GM12892 (cell line): Measurements from ENCODE around the gene RAB6A.
"Not testable (repeated sequence)": the region's sequence is repeated elsewhere in the genome, so short reads cannot be mapped to it uniquely, and the experiment has no call there.

Experiments
- DNase-seq: peaks from one replicate; pipeline ENCODE4 v3.0.0; 2011; ENCODE audit not compliant: insufficient read length
- FAIRE-seq: peaks from 2 replicates; lab custom pipeline; 2011; peaks lifted over from hg19 to GRCh38; lab: Jason Lieb, UNC
- POLR2A ChIP-seq: IDR thresholded peaks from 2 replicates; pipeline ENCODE4 v1.6.1; 2011; ENCODE audit warnings: low read depth, low read length, control low read depth
- POLR2AphosphoS5 ChIP-seq: IDR thresholded peaks from 2 replicates; pipeline ENCODE4 v1.6.1; 2011; ENCODE audit warnings: low read depth, low read length, control low read depth
- TAF1 ChIP-seq: IDR thresholded peaks from 2 replicates; pipeline ENCODE4 v1.6.1; 2011; ENCODE audit warnings: low read depth, mild to moderate bottlenecking, control low read depth, low read length, borderline replicate concordance

RAB6A gene

GRCh38 chr11:73747762-73748161, 13.1 kb downstream of the RAB6A start:
- DNase-seq (no peak), FAIRE-seq (no peak)
- no peak for TF ChIP-seq TAF1
- TF ChIP-seq POLR2A: no peak
- no peak for TF ChIP-seq POLR2AphosphoS5

DNA sequence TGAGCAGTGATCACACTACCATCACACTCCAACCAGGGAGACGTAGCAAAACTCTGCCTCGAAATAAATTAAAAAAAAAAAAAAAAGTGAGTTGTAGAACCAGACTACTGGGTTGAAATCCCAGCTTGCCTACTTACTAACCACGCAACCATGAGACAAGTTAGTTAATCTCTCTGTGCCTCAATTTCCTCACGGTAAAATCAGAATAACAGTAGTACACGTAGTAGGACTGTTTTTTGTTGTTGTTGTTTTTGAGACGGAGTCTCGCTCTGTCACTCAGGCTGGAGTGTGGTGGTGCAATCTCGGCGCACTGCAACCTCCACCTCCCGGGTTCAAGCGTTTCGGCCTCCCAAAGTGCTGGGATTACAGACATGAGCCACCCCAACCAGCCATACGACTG, 14.2 kb downstream of the RAB6A start:
- DNase-seq: no peak
- FAIRE-seq: no peak
- TF ChIP-seq TAF1 (no peak), POLR2AphosphoS5 (no peak), POLR2A (no peak)

DNA sequence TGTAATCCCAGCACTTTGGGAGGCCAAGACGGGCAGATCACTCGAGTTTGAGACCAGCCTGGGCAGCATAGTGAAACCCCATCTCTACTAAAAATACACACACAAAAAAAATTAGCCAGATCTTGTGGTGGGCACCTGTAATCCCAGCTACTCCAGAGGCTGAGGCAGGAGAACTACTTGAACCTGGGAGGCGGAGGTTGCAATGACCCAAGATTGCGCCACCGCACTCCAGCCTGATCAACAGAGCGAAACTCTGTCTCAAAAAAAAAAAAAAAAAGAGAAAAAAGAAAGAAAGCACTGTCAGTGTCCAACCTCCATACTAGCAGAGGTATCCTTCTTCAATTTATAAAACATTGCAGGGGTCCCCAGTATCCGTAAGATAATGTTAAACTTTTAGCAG, 17.8 kb downstream of the RAB6A start:
- no peak for DNase-seq
- FAIRE-seq: no peak
- TF ChIP-seq POLR2A: no peak
- TF ChIP-seq TAF1: no peak
- TF ChIP-seq POLR2AphosphoS5: no peak

- not testable (repeated sequence) for FAIRE-seq
Observed at GRCh38 chr11:73735959-73736358, 24.9 kb downstream of the RAB6A start.

GRCh38 chr11:73734993-73735392, 25.9 kb downstream of the RAB6A start:
- TF ChIP-seq POLR2A: no peak
- no peak for TF ChIP-seq TAF1
- TF ChIP-seq POLR2AphosphoS5: no peak
- FAIRE-seq: no peak
- DNase-seq: no peak

More at GRCh38 chr11:73735959-73736358, 24.9 kb downstream of the RAB6A start:
- DNase-seq: not testable (repeated sequence)

- not testable (repeated sequence) for DNase-seq, FAIRE-seq
Observed at GRCh38 chr11:73734011-73734410, 26.9 kb downstream of the RAB6A start.

GRCh38 chr11:73732936-73733335, 27.9 kb downstream of the RAB6A start:
- not testable (repeated sequence) for DNase-seq, FAIRE-seq

DNA sequence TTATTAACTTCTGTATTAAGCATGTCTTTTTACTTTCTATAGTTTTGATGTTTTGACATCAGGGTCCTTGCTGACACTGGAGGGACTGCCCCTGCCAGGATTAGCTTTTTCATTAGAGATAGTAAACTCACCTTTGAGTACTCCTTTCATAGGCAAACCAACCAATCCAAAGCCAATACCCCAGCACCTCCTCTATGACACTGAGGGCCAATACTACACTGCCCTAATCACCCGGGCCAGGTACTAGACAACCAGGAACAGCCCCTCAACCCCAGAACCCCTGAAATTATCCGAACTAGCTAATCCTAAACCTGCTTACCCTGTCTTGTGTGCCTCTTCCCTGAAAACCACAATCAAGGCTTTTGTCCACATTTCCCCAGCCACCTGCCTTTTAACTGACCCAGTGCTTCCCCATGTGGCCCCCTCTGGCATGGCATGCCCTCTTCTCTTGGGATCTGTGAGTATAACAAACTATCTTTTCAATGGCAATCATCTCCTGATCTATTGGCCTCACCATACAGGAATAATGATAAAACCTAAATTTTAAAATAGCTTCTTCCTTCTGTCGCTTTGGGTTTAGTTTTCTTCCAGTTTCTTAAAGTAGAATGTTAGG, 31.2 kb downstream of the RAB6A start:
- FAIRE-seq (peak; percentile 60), DNase-seq (no peak)
- no peak for TF ChIP-seq TAF1
- no peak for TF ChIP-seq POLR2A
- no peak for TF ChIP-seq POLR2AphosphoS5

DNA sequence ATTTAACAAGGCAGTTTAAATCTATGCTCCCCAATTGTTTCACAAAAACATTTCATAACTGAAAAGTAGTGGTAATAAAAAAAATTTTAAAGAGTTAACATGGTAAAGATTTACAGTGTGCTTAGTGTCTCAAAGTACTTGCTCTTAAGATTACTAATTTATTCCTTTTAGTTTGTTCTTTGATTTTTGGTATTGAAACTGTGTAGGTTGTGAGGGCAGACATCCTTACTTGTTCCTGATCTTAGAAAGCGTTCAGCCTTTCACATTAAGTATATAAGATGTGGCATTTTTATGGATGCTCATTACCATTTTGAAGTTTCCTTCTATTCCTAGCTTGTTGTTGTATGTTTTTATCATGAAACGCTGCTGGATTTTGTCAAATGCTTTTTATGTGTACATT, 32.9 kb downstream of the RAB6A start:
- FAIRE-seq (no peak), DNase-seq (no peak)
- TF ChIP-seq POLR2A: no peak
- no peak for TF ChIP-seq TAF1
- no peak for TF ChIP-seq POLR2AphosphoS5

DNA sequence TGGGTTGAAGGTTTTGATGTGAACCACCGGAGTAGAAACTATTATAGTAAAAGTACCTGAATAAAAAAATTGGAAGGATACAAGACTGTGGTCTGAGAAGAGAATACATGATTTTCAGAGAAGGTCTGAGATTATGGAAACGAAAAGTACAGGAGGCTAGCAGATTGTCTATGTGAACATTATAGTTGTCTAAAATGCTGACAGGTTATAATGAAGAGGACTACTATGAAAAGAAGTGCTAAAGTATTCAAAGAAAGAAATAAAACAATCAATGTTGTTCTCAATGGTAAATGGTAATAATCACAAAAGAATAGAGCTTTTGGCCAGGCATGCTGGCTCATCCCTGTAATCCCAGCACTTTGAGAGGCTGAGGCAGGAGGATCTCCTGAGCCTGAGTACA, 34.0 kb downstream of the RAB6A start:
- no peak for TF ChIP-seq POLR2AphosphoS5
- TF ChIP-seq POLR2A: no peak
- TF ChIP-seq TAF1: no peak
- no peak for FAIRE-seq
- DNase-seq: no peak

GRCh38 chr11:73717136-73717535, 43.7 kb downstream of the RAB6A start:
- no peak for DNase-seq
- FAIRE-seq: no peak
- TF ChIP-seq POLR2AphosphoS5 (no peak), TAF1 (no peak), POLR2A (no peak)

DNA sequence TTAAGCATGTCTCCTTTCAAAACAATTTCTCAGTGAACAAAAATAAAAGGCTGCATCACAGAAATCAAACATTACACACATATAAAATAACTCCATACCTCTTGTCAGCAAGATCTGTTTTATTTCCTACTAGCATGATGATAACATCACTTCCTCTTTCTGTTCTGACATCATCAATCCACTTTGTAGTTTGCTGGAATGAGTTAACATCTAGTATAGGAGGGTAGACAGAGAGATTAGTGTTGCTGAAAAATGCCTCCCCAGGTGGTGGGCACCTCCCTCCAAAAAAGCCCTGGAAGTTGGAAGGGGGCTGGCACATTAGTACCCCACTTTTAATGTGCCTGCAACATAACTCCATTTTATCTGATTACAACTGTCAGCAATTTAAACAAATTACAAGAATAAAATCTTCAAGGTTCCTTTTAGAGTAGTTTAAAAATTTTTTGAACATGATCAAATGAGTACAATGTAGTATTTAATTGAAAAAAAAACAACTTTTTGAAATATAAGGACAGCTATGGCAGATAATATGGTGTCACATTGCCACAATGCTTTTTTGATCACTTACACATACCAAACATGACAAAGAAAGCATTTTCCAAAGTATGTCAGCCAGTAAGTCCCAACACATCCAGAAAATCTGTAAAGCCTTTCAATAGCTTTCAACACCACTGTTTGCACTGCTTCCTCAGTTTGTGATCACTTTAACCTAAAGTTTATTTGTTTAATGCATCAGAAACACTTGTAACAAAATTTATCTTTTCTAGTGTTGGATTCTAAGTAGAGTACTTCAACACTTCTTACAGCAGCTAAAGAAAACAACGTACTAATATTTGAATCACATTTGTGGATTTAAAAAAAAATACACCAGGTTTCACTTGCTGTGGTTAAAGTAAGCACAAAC, 44.5 kb downstream of the RAB6A start:
- no peak for TF ChIP-seq POLR2A
- no peak for TF ChIP-seq POLR2AphosphoS5
- TF ChIP-seq TAF1: no peak
- DNase-seq (no peak), FAIRE-seq (peak; percentile 79)
